OCI-M2 (cell line): Measurements from ENCODE around the gene GPX2.

Source experiments
- DNase-seq: peaks from one replicate; lab custom pipeline; 2025; ENCODE audit not compliant: unreplicated experiment; lab: John Stamatoyannopoulos, UW

Gene GPX2

DNA sequence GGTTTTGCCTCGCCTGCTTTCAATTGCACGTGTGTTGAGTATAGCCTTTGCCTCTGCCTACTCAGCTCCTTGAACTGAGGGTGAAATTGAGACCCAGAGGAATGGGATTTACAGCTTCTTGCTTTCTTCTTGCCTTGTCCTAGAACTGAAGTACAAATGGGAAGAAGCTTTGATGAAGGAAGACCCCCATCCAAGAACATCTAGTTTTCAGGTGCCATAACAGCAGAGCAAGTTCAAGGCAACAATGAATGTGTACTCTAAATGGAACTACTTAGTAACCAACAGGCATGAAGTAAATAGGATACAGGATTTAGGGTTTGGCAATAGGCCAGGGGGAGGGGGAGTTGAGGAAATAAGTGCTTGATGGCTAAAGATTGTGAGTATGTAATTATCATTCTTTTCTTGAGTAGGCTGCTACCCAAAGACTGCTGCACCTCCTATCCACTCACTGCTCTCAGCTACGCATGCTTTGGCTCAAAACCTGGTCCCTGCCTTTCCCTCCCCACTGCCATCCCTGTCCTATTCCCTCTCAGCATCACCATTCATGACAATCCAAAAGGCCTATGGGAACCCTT, 2.1 kb downstream of the GPX2 start:
- no peak for DNase-seq

DNA sequence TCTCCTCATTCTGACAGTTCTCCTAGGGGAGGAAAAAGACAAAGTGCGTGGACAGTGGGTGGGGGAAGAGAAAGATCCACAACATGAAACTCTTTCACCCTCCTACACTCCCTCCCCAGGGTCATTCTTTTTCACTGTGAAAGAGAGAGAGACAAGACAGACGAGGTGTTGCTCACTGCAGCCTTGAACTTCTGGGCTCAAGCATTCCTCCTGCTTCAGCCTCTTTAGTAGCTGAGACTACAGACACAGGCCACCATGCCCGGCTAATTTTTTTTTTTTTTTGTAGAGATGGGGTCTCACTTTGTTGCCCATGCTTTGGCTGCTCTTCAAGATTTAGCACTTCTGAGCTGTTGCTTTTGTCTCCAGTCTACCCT, 2.7 kb downstream of the GPX2 start:
- DNase-seq: no peak

DNA sequence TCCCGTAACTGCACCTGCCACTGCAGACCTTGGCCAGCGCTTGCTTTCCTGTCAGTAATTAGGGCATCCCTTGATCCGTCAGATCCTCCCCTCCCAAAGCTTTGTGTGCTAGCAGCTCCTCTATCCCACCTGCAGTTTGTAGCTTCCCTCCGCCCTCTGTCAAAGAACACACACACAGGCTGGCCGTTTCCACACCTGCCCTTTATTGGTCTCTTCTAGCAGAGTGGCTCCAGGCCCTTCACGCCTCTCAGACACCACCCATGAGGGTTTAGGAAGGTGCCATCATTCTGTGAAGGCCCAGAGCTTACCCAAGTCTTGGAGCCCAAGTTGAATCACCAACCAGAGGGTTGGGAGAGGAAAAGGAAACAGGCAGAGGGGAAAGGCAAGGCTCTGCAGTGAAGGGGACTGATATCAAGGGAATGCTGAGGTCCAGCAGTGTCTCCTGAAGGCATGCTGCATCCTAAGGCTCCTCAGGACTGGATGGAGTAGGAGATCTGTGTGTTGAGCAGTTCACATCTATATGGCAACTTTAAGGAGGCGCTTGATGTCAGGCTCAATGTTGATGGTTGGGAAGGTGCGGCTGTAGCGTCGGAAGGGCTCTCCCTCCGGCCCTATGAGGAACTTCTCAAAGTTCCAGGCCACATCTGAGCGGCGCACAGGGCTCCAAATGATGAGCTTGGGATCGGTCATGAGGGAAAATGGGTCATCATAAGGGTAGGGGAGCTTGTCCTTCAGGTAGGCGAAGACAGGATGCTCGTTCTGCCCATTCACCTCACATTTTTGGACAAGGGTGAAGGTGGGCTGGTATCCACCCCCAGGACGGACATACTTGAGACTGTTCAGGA, 3.4 kb downstream of the GPX2 start:
- no peak for DNase-seq

GRCh38 chr14:64937821-64938193, 4.7 kb downstream of the GPX2 start:
- DNase-seq: no peak

DNA sequence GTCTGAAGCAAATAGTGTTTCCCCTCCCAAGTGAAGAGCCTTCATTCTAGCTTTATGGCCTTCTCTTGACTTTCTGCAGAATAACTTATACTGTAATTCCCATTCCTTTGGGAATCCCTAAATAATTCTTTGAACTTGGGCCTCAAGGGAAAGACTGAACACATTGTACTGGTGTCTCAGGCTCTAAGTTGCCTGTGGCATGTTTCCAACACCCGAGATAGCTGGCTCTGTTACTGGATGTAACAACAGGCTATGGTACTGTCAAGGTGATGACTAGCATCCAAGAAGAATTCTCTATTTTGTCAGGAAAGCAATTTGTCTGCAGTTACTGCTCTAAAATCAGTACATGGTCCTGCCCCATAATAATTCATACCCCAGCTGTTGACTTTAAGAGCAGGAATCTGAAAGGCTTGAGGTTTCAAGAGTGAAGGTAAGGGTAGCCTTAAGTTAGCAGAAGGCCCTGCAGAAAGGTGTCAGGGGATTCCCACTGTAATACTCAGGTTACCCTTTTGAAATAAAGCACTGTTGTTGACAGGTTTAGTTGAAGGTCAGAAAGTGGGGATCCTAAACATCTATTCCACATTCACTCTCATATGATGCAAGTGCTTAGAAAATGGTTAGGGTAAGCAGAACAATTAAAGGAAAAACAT, 5.2 kb downstream of the GPX2 start:
- DNase-seq: no peak

- no peak for DNase-seq
Measured at GRCh38 chr14:64935508-64935907, 7.0 kb downstream of the GPX2 start.

GRCh38 chr14:64934338-64934929, 8.1 kb downstream of the GPX2 start:
- DNase-seq: no peak

DNA sequence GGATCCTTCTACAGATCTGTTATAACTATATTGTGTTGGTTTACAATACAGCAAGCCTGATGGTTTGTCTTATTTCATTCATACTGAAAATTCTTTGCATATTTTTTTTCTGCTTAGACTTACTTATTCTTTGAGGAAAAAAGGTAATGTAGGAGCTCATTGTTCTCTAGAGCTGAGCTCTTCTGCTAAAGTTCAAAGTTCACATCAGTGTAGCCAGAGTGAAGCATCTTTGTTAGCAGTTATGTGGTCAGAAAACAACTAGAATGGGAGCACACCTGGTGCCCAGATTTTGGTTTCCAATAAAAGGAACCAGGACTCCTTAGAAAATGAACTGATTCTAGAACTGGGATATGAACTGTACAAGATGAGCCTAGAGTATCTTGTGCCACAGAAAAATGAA, 10.3 kb downstream of the GPX2 start:
- DNase-seq: no peak

DNA sequence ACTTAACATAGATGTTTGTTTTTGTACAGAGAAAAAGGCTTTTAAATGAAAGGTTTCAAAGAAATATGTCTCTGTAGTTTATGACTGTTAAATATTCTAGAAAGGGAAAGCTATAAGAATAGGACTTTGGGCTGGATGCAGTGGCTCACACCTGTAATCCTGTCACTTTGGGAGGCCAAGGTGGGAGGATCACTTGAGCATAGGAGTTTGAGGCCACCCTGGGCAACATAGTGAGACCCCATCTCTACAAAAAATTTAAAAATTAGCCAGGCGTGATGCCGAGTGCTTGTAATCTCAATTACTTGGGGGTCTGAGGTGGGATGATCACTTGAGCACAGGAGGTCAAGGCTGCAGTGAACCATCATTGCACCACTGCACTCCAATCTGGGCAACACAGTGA, 11.4 kb downstream of the GPX2 start:
- no peak for DNase-seq

- no peak for DNase-seq
Measured at GRCh38 chr14:64930085-64930843, 12.3 kb downstream of the GPX2 start.

- DNase-seq: no peak
Measured at GRCh38 chr14:64929014-64929359, 13.6 kb downstream of the GPX2 start.

GRCh38 chr14:64928239-64929013, 14.1 kb downstream of the GPX2 start:
- DNase-seq: no peak

DNA sequence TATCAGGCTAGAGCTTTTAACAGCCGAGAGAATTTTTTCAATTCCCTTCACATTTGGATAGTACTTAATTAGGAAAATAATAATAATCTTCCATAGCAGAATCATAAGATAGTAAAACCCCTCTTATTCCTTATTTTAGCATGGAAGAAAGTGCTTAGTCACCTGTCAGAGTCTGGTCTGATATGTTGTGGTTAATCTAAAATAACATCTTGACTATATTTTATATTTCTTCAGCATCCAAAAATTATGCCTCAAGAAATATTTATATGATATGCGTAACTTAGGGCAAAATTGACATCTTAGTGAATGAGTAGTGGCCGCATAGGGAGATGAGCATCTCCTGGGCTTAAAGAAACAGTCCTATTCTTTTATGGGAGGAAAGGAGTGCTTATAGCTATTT, 15.5 kb downstream of the GPX2 start:
- no peak for DNase-seq

- no peak for DNase-seq
Measured at GRCh38 chr14:64926398-64926995, 16.0 kb downstream of the GPX2 start.

DNA sequence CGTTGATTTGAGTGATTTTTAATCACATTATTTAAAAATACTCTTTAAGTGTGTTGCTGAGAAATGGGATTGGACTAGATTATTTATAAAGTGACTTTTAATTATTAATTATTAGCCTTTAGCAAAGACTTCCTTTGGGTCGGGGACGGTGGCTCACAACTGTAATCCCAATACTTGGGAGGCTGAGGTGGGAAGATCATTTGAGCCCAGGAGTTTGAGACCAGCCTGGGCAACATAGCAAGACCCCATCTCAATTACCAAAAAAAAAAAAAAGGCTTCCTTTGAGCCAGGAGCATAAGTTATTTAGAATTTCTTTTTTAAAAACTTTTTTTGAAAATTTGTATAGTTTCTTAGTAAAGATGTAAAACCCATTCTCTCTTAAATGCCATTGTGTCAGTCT, 19.5 kb downstream of the GPX2 start:
- DNase-seq: no peak

GRCh38 chr14:64920465-64920864, 22.1 kb downstream of the GPX2 start:
- DNase-seq: no peak

GRCh38 chr14:64919618-64920017, 22.9 kb downstream of the GPX2 start:
- DNase-seq: no peak

DNA sequence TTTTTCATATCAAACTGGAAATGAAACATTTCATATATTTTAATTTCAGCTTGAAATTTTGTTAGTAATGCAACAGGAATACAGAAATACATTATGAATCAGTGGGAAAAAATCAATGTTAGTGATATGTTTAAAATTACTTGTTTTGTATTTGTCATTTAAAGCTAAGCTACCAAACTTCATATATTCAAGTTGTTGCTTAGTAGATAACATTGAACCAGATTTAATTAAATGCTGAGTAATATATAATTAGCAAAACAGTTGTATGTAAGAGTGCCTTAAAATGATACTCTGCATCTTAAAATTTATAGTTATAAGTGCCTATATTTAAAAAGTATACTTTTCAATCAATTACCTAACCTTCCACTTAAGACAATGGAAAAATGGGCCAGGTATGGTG, 23.3 kb downstream of the GPX2 start:
- no peak for DNase-seq

- DNase-seq: no peak
Measured at GRCh38 chr14:64918216-64918615, 24.3 kb downstream of the GPX2 start.

- DNase-seq: no peak
Measured at GRCh38 chr14:64915797-64916196, 26.7 kb downstream of the GPX2 start.
